Measurements from ENCODE around the gene PQBP1. TPM values are rescaled to one million over a fixed set of nuclear protein-coding genes. Genes with fewer than 3 reads are reported as not detected.

Gene PQBP1
- total RNA-seq, 2 donors from 2014 or later, result 46.6 to 69.0 TPM

DNA sequence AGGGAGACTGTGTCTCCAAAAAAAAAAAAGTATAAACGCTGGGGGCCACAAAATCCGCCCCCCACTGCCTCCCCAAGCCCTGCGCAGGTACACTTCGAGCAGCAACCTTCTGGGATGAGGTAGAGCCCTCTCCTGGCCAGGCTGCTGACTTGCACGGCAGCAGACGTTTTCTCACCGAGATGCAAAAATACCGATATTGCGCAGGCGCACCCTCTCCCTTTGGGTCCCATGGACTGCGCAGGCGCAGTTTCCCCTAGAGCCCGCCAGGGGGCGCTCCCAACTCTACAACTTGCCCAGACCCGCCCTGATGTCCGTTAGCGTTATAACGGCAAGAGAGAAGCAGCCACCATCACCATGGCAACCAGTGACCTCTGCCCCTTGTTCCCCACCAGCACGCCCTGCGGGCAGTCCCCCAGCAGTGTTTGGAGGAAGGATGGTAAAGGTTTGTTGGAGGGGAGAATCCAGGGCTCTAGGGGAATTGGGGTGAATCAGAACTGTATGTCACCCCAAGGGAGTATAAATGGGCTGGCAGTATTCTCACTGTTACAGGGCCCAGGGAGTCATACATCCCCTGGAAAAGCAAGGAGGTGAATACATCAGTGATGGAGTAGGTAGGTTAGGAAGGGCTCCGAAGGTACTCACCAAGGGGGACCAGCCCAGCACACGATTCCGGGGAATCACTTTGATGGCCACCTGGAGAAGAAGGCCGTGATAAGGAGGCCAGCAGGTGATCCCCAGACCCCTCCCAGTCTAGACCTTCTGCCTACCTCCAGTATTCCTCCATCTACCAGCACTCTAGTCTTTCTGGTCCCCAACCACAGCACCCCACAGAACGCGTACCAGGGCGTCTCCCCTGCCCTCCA, 19.6 kb downstream of the PQBP1 start:
- peaks cover 35% of the 10 kb centered on the region for H3K36me3 ChIP-seq (ENCODE audit: control insufficient read depth, insufficient read depth, low read length)

DNA sequence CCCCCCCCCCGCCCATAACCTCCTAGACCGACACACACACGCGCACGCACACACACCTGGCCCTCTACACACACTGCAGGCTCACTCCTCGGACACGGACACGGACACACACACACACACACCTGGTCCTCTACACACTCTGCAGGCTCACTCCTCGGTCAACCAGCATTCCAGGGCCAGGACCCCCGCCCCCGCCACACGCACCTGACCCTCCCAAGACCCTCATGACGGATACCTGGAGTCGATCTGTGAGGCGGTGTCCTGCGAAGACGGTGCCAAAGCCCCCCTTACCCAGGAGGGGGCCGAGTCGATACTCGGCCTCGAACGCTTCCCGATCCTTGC, 20.5 kb downstream of the PQBP1 start:
- peak overlapping the region; percentile 77 for H3K9ac ChIP-seq (ENCODE audit: extremely low read depth, low read length, poor library complexity, severe bottlenecking)
- Mint-ChIP-seq H3K4me1 (peaks cover 28% of the 10 kb centered on the region), H3K27me3 (ENCODE audit: insufficient read depth) (no peaks in the 10 kb centered on the region), H3K36me3 (ENCODE audit: low read depth) (peaks cover 47% of the 10 kb centered on the region), H3K9me3 (peaks cover 56% of the 10 kb centered on the region), H3K4me3 (peak overlapping the region; percentile 90), H3K27ac (peak overlapping the region; percentile 93)
- H3K27ac ChIP-seq (ENCODE audit: low read depth, low read length), result no peak overlapping the region
- H3K9me3 ChIP-seq (ENCODE audit: control insufficient read depth, low read length), result no peaks in the 10 kb centered on the region
- H3K27me3 ChIP-seq (ENCODE audit: control insufficient read depth, insufficient read depth, low read length, poor library complexity, severe bottlenecking), result no peaks in the 10 kb centered on the region
- H3K36me3 ChIP-seq (ENCODE audit: control insufficient read depth, insufficient read depth, low read length), result peaks cover 32% of the 10 kb centered on the region
- peak overlapping the region; percentile 88 for H3K4me3 ChIP-seq (ENCODE audit: low read length)
- no peak for TF ChIP-seq CTCF (conservative IDR thresholded peaks at IDR 0.05)
- no peaks in the 10 kb centered on the region for H3K4me1 ChIP-seq (ENCODE audit: control insufficient read depth, insufficient read depth, low read length)
- DNase-seq, result no peak
- WGBS, 2 experiments (ENCODE audit: insufficient coverage in 1 of 2, insufficient read length in 1 of 2), result 0% methylated on average over 14 of the region's 23 CpGs; no CpG with 5 or more reads in 1 of the 2 experiments

More for the DNA sequence above, 19.6 kb downstream of the PQBP1 start:
- whole genome bisulfite sequencing, 2 experiments (ENCODE audit: insufficient coverage in 1 of 2, insufficient read length in 1 of 2), result 1% methylated on average over 27 of the region's 27 CpGs; no CpG with 5 or more reads in 1 of the 2 experiments
- peak; percentile 94 for DNase-seq
- H3K27ac ChIP-seq (ENCODE audit: low read depth, low read length), result no peak overlapping the region
- Mint-ChIP-seq H3K27me3 (ENCODE audit: insufficient read depth) (no peaks in the 10 kb centered on the region), H3K27ac (peak overlapping the region; percentile 93), H3K4me1 (peaks cover 30% of the 10 kb centered on the region), H3K4me3 (peak overlapping the region; percentile 90), H3K9me3 (peaks cover 52% of the 10 kb centered on the region), H3K36me3 (ENCODE audit: low read depth) (peaks cover 46% of the 10 kb centered on the region)
- H3K4me1 ChIP-seq (ENCODE audit: control insufficient read depth, insufficient read depth, low read length), result no peaks in the 10 kb centered on the region
- H3K27me3 ChIP-seq (ENCODE audit: control insufficient read depth, insufficient read depth, low read length, poor library complexity, severe bottlenecking), result no peaks in the 10 kb centered on the region
- peak; percentile 92 for TF ChIP-seq CTCF (conservative IDR thresholded peaks at IDR 0.05)
- H3K4me3 ChIP-seq (ENCODE audit: low read length), result peak overlapping the region; percentile 88
- H3K9ac ChIP-seq (ENCODE audit: extremely low read depth, low read length, poor library complexity, severe bottlenecking), result peak overlapping the region; percentile 49
- no peaks in the 10 kb centered on the region for H3K9me3 ChIP-seq (ENCODE audit: control insufficient read depth, low read length)

DNA sequence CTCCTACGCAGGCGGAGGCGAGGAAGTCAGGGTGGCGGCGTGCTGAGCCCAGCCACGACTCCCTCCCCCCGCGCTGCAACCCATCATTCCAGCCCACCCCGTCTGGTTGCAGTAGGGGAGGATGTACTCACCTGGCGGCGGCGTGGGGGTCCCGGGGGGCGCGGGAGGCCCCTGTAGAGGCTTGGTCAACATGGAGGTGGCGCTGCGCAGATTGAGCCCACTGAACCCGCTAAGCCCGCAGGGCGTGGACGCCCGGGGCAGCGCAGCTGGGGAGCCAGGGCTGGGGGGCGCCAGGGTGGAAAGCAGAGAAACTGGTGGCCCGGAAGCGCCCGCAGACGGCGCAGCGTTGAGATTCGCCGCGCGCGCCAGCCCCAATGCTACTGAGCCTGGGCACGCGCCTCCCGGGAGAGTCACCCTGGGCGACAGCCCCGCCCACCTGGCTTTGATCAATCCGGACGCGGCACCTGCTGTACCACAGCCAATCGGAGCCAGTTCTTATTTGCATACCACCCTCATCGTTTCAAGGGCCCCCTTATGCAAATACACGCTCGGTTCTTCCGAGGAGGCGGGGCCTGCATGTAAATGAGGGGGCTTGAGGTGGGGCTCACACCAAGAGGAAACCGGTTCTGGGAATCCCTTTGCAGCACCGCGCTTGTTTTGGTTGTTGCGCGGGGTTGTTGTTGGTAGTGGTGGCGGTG, 21.1 kb downstream of the PQBP1 start, which contains the start of gene PIM2:
Gene PIM2, minus strand, starts transcription at position 382 of the 698 bp plus-strand sequence. Its CDS starts 190 bp downstream, at position 192.
- Histone ChIP-seq H3K27me3 (ENCODE audit: control insufficient read depth, insufficient read depth, low read length, poor library complexity, severe bottlenecking) (no peaks in the 10 kb centered on the region), H3K4me1 (ENCODE audit: control insufficient read depth, insufficient read depth, low read length) (no peaks in the 10 kb centered on the region), H3K9ac (ENCODE audit: extremely low read depth, low read length, poor library complexity, severe bottlenecking) (peak within 1 kb of the TSS; percentile 83), H3K4me3 (ENCODE audit: low read length) (peak within 1 kb of the TSS; percentile 88), H3K9me3 (ENCODE audit: control insufficient read depth, low read length) (no peaks in the 10 kb centered on the region), H3K27ac (ENCODE audit: low read depth, low read length) (peak within 1 kb of the TSS; percentile 69), H3K36me3 (ENCODE audit: control insufficient read depth, insufficient read depth, low read length) (peaks cover 31% of the 10 kb centered on the region)
- Mint-ChIP-seq H3K27ac (peak within 1 kb of the TSS; percentile 98), H3K9me3 (peaks cover 56% of the 10 kb centered on the region), H3K4me3 (peak within 1 kb of the TSS; percentile 90), H3K27me3 (ENCODE audit: insufficient read depth) (no peaks in the 10 kb centered on the region), H3K36me3 (ENCODE audit: low read depth) (peaks cover 47% of the 10 kb centered on the region), H3K4me1 (peaks cover 28% of the 10 kb centered on the region)
- TF ChIP-seq CTCF (conservative IDR thresholded peaks at IDR 0.05), result no peak
- DNase-seq, result peak; percentile 95
- 0% methylated on average over 42 of the region's 55 CpGs; no CpG with 5 or more reads in 1 of the 2 experiments for WGBS, 2 experiments (ENCODE audit: insufficient coverage in 1 of 2, insufficient read length in 1 of 2)
